A549 (cell line): ENCODE results near the gene C1orf146. TPM values are rescaled to one million over a fixed set of nuclear protein-coding genes. Genes with fewer than 3 reads are reported as not detected.

Experiments used
- ATAC-seq, 2 experiments: fragments of 200-7000 bp in 1 of 2; fragments of >200 bp in 1 of 2; cut with Nextera tagmentation in 1 of 2; cut with Tn5 transposase in 1 of 2; 3 replicates each; pipeline versions ENCODE4 v1.8.0 to v1.9.1; 2018 to 2020; ENCODE audit warnings: mild to moderate bottlenecking in 1 of 2, moderate library complexity in 1 of 2
- CTCF ChIA-PET: fragments of 300-600 bp; sonication (Branson Sonifier 250); formaldehyde crosslinking; extraction: SDS; loops from one replicate; lab custom pipeline; 2021; ENCODE audit warnings: antibody characterized with exemption, inconsistent platforms; lab: Yijun Ruan, JAX
- POLR2A ChIA-PET: fragments of 350-600 bp; formaldehyde crosslinking; extraction: SDS; loops from one replicate; lab custom pipeline; 2021; ENCODE audit warnings: antibody characterized with exemption, inconsistent platforms; lab: Yijun Ruan, JAX
- DNase-seq, 2 experiments: peaks; one replicate each; pipeline versions ENCODE4 v3.0.0 to v3.0.0-alpha.2; 2011 to 2016; ENCODE audit warnings: low read depth in 1 of 2, low spot score in 1 of 2
- FAIRE-seq: peaks from 2 replicates; lab custom pipeline; 2011; peaks lifted over from hg19 to GRCh38; lab: Jason Lieb, UNC
- H3K27ac ChIP-seq, 2 experiments: fragments of >200 bp; sonication (Bioruptor Twin); formaldehyde crosslinking; 3 replicates each; pipeline ENCODE4 v1.5.1; 2016 to 2017
- H3K4me1 ChIP-seq: fragments of >200 bp; sonication (Bioruptor Twin); formaldehyde crosslinking; 3 replicates; pipeline ENCODE4 v1.6.1; 2016
- H3K4me2 ChIP-seq: fragments of >200 bp; sonication (Bioruptor Twin); formaldehyde crosslinking; 3 replicates; pipeline ENCODE4 v1.6.1; 2016
- H3K4me3 ChIP-seq: fragments of >200 bp; sonication (Bioruptor Twin); formaldehyde crosslinking; 3 replicates; pipeline ENCODE4 v1.5.1; 2016
- H3K9me3 ChIP-seq: fragments of >200 bp; sonication (Bioruptor Twin); formaldehyde crosslinking; 3 replicates; pipeline ENCODE4 v1.6.1; 2016
- BCL3 ChIP-seq: fragments of >200 bp; sonication (Bioruptor Twin); formaldehyde crosslinking; IDR thresholded peaks from 3 replicates; pipeline ENCODE4 v1.6.1; 2016
- CBX2 ChIP-seq: fragments of 200-600 bp; sonication (generic); IDR thresholded peaks from 2 replicates; pipeline ENCODE4 v1.6.1; 2016; ENCODE audit warnings: low read depth, mild to moderate bottlenecking, borderline replicate concordance
- CEBPB ChIP-seq, 2 experiments: fragments of >200 bp in 1 of 2; sonication (Bioruptor Twin) in 1 of 2; formaldehyde crosslinking in 1 of 2; IDR thresholded peaks; 2 replicates each; pipeline ENCODE4 v1.6.1; 2012 to 2016
- CHD4 ChIP-seq: fragments of 200-600 bp; sonication (generic); IDR thresholded peaks from 2 replicates; pipeline ENCODE4 v1.6.1; 2016; ENCODE audit warnings: antibody characterized with exemption, mild to moderate bottlenecking, borderline replicate concordance
- CTCF ChIP-seq: fragments of >200 bp; sonication (Bioruptor Twin); formaldehyde crosslinking; IDR thresholded peaks from 3 replicates; pipeline ENCODE4 v1.5.1; 2016
- EP300 ChIP-seq, 2 experiments: fragments of >200 bp; sonication (Bioruptor Twin); formaldehyde crosslinking; IDR thresholded peaks; 2 replicates in 1 of 2; 3 replicates in 1 of 2; pipeline ENCODE4 v1.6.1; 2016 to 2017
- ESRRA ChIP-seq: fragments of 150-350 bp; IDR thresholded peaks from 2 replicates; pipeline ENCODE4 v1.6.1; 2014; ENCODE audit warnings: mild to moderate bottlenecking, low read length, borderline replicate concordance
- FOSB ChIP-seq: fragments of 250-450 bp; sonication (Bioruptor Pico); IDR thresholded peaks from 2 replicates; pipeline ENCODE4 v1.5.0; 2020; ENCODE audit warnings: mild to moderate bottlenecking, moderate library complexity
- FOXS1 ChIP-seq: fragments of 250-450 bp; sonication (Bioruptor Pico); IDR thresholded peaks from 2 replicates; pipeline ENCODE4 v1.5.0; 2020; ENCODE audit warnings: mild to moderate bottlenecking, moderate library complexity
- JUN ChIP-seq, 2 experiments: fragments of >200 bp; sonication (Bioruptor Twin); formaldehyde crosslinking; IDR thresholded peaks; 2 replicates in 1 of 2; 3 replicates in 1 of 2; pipeline ENCODE4 v1.6.1; 2016 to 2017
- KDM5A ChIP-seq: fragments of 200-600 bp; sonication (generic); IDR thresholded peaks from 2 replicates; pipeline ENCODE4 v1.6.1; 2016; ENCODE audit warnings: antibody characterized with exemption, mild to moderate bottlenecking
- MAFK ChIP-seq: fragments of 450-650 bp; IDR thresholded peaks from 2 replicates; pipeline ENCODE4 v1.6.1; 2014; ENCODE audit not compliant: partially characterized antibody
- MAZ ChIP-seq: fragments of 150-350 bp; IDR thresholded peaks from 2 replicates; pipeline ENCODE4 v1.6.1; 2014; ENCODE audit warnings: antibody characterized with exemption, low read depth, low read length, borderline replicate concordance
- MYC ChIP-seq: IDR thresholded peaks from 2 replicates; pipeline ENCODE4 v1.6.1; 2012; ENCODE audit warnings: mild to moderate bottlenecking, inconsistent platforms, low read length, improper control_type of control experiment, borderline replicate concordance
- NFE2L2 ChIP-seq: fragments of 150-350 bp; conservative IDR thresholded peaks from 2 replicates; pipeline ENCODE4 v1.6.1; 2014; ENCODE audit warnings: low read length
- NR3C1 ChIP-seq: fragments of >200 bp; sonication (Bioruptor Twin); formaldehyde crosslinking; IDR thresholded peaks from 3 replicates; pipeline ENCODE4 v1.6.1; 2017
- POLR2AphosphoS2 ChIP-seq: conservative IDR thresholded peaks from 2 replicates; pipeline ENCODE4 v1.6.1; 2012; ENCODE audit warnings: low read length, improper control_type of control experiment, inconsistent platforms
- RARB ChIP-seq: fragments of 250-450 bp; sonication (Bioruptor Pico); IDR thresholded peaks from 2 replicates; pipeline ENCODE4 v1.8.0; 2021; ENCODE audit warnings: mild to moderate bottlenecking, moderate library complexity
- RCOR1 ChIP-seq: fragments of 150-350 bp; IDR thresholded peaks from 2 replicates; pipeline ENCODE4 v1.6.1; 2014; ENCODE audit warnings: antibody characterized with exemption, low read length, low read depth
- REST ChIP-seq: fragments of 200-600 bp; sonication (generic); IDR thresholded peaks from 2 replicates; pipeline ENCODE4 v1.6.1; 2016; ENCODE audit warnings: antibody characterized with exemption, mild to moderate bottlenecking, moderate library complexity
- TP53 ChIP-seq: fragments of 250-450 bp; sonication (Bioruptor Pico); IDR thresholded peaks from 2 replicates; pipeline ENCODE4 v1.5.0; 2021; ENCODE audit warnings: mild to moderate bottlenecking, moderate library complexity
- ZC3H11A ChIP-seq: fragments of 450-650 bp; IDR thresholded peaks from 2 replicates; pipeline ENCODE4 v1.6.1; 2014; ENCODE audit warnings: antibody characterized with exemption, mild to moderate bottlenecking
- WGBS: methylation state at CpG from one replicate; pipeline ENCODE4 v1.1.6; 2017; ENCODE audit errors: missing lambda C conversion rate; 5-methylcytosine and 5-hydroxymethylcytosine counted together
- polyA minus RNA-seq: library from RNA; depleted of rRNA, polyadenylated mRNA; stranded (reverse); fragments of >200 nt; gene quantifications from 2 replicates; pipeline ENCODE4 v1.2.3, GENCODE V29; 2011; rRNA and poly(A)+ RNA removed
- polyA plus RNA-seq, 4 experiments: library from polyadenylated mRNA; depleted of rRNA in 3 of 4; stranded (reverse); fragments of >200 nt; fragmentation: RNase III in 1 of 4; extraction: RNeasy Plus Mini Kit Qiagen cat#74134 plus additional on column Dnase treatment in 1 of 4; gene quantifications; 2 replicates in 3 of 4; 3 replicates in 1 of 4; pipeline ENCODE4 v1.2.3, GENCODE V29; 2011 to 2017
- TF ChIP-seq, protein P1 (sequence below): IDR thresholded peaks from 2 replicates; pipeline ENCODE4 v1.6.1; 2012
- TF ChIP-seq, protein P2 (sequence below): IDR thresholded peaks from 2 replicates; pipeline ENCODE4 v1.6.1; 2012

C1orf146 gene, protein sequence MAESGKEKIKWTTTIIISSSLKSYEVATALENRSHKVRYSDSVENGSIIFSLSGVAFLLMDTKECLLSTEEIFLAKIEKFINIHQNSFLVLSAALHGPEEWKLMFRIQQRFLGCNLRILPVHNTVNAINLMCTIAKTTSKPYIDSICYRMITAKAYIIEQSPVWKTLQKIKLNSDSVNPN
- polyA plus RNA-seq (2011; rRNA removed) = not detected in 2 replicates
- not detected in 2 replicates for polyA plus RNA-seq (2012; cell fraction: cytosol; rRNA removed)
- polyA plus RNA-seq (2012; cell fraction: nucleus; rRNA removed) = not detected in 2 replicates
- not detected in 3 replicates for polyA plus RNA-seq (2017; fragmentation: RNase III; extraction: RNeasy Plus Mini Kit Qiagen cat#74134 plus additional on column Dnase treatment)
- not detected in 2 replicates for polyA minus RNA-seq

DNA sequence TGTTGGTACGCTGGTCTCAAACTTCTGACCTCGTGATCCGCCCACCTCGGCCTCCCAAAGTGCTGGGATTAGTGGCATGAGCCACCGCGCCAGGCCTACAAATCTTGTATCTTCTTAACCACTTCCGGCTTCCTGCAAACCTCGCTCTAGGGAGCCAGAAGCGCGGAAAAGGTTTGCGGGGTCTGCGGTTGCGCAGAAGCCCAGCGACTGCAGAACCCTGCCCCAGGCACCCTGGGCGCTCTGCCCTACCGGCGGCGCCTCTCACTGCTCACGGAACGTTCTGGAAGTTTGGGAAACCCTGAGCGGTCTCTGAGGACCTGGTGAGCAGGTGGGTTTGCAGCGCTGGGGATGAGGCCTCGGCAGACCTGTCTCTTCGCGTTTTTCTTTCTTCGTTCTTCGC lies at the start of gene C1orf146:
Gene C1orf146, plus strand, starts transcription at position 195 of the 400 bp plus-strand sequence. CDS start 13,506 bp downstream, outside the sequence.
- DNase-seq (no peak), ATAC-seq (no peak), FAIRE-seq (no peak)

DNA sequence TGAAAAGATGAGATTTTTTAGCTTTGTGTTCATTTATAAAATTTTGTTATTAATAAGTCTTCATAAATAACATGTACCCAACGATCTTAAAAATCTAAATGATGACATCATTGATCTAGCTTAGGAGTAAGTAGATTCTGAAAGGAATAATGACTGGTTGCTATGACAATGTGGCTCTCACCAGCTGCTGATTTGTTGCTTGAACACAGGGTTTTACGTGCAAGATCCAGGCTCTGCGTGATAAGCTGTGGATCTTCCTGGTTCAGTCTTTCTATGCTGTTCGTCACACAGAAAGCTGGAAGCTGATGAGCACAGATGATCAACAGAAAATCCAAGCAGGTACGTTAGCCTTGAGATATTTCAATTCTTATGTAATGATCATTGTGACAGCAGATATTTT lies 49.1 kb upstream of the C1orf146 start:
- WGBS = 72% methylated on average over 5 of the region's 5 CpGs
- ChIA-PET CTCF (no interaction called here), POLR2A (no interaction called here)
- no peak overlapping the region for H3K4me2 ChIP-seq
- no peak overlapping the region for H3K27ac ChIP-seq
- no peak overlapping the region for H3K4me3 ChIP-seq
- FAIRE-seq (no peak), DNase-seq (no peak), ATAC-seq (no peak)
- TF ChIP-seq NR3C1 (no peak), ZC3H11A (no peak), CBX2 (no peak), KDM5A (no peak), FOXS1 (no peak), POLR2AphosphoS2 (no peak), MYC (no peak), CEBPB (IDR thresholded peaks at IDR 0.05) (no peak), JUN (IDR thresholded peaks at IDR 0.05) (no peak), MAZ (no peak), REST (no peak), CTCF (no peak), RCOR1 (no peak), MAFK (no peak), TP53 (CRISPR knock-in tag) (no peak), RARB (CRISPR knock-in tag) (no peak), FOSB (CRISPR knock-in tag) (no peak), ESRRA (no peak)
- TF ChIP-seq, protein P1, sequence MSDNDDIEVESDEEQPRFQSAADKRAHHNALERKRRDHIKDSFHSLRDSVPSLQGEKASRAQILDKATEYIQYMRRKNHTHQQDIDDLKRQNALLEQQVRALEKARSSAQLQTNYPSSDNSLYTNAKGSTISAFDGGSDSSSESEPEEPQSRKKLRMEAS = no peak
- TF ChIP-seq, protein P2, sequence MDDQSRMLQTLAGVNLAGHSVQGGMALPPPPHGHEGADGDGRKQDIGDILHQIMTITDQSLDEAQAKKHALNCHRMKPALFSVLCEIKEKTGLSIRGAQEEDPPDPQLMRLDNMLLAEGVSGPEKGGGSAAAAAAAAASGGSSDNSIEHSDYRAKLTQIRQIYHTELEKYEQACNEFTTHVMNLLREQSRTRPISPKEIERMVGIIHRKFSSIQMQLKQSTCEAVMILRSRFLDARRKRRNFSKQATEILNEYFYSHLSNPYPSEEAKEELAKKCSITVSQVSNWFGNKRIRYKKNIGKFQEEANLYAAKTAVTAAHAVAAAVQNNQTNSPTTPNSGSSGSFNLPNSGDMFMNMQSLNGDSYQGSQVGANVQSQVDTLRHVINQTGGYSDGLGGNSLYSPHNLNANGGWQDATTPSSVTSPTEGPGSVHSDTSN = no peak
- no peaks in the 10 kb centered on the region for H3K9me3 ChIP-seq
- H3K4me1 ChIP-seq = no peaks in the 10 kb centered on the region

More for the DNA sequence above, at the start of gene C1orf146:
- H3K27ac ChIP-seq = no peak within 1 kb of the TSS
- no peaks in the 10 kb centered on the region for H3K4me1 ChIP-seq
- POLR2A ChIA-PET = no interaction called here
- CTCF ChIA-PET = no interaction called here
- TF ChIP-seq BCL3 (no peak), NFE2L2 (no peak), EP300 (IDR thresholded peaks at IDR 0.05) (no peak), CHD4 (no peak), MYC (no peak)
- TF ChIP-seq, all 56 proteins: peak for 0
- no peak within 1 kb of the TSS for H3K4me3 ChIP-seq
- no peak within 1 kb of the TSS for H3K4me2 ChIP-seq
- WGBS = 89% methylated on average over 21 of the region's 27 CpGs
- H3K9me3 ChIP-seq = no peaks in the 10 kb centered on the region
